ENCODE results near the gene TMEM238. TPM values are rescaled to one million over a fixed set of nuclear protein-coding genes. Genes with fewer than 3 reads are reported as not detected.

TMEM238 gene
- total RNA-seq, 1 experiment from 2014 or later: 7.4 TPM

DNA sequence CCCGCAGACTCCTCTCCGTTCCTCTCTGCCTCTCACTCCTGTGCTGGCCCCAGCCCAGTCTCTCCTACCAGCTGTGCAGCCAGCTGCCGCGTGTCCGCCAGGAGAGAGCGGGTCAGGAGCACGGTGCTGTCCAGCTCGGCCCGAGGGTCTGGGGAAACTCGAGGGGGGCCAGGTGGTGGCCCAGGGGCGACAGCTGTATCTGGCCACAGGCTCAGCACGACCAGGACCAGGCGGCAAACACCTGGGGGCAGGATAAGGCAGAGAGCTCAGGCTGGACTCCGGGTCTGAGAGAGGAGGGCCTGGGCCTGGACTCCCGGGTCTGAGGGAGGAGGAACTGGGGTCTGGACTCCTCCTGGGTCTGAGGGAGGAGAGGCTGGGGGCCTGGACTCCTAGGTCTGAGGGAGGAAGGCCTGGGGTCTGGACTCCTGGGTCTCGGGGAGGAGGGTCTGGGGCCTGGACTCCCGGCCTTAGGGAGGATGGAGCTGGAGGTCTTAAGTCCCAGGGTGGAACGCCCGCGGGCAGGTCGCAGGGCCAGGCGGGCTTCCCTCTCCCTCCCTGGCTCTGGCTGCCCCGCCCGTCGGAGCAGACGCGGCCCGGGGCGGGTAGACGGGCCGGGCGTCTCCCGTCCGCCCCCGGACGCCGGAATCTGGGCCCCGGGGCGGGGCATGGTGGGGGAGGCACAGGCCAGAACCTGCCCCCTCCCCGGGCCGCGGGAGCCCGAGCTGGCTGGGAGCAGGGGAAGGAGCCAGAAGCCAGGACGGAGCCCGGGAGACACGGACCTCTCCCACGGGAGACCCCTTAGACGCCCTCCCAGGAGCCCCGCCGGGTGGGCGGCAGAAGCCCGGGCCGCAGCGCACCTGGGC lies 15.2 kb downstream of the TMEM238 start:
- POLR2A ChIA-PET: interaction anchor here (0.6 kb wide), 2 partner anchors 14 to 144 kb away, joined by 3 read pairs; partner anchors contain the start of gene COX6B2
- no peaks in the 10 kb centered on the region for H3K27me3 ChIP-seq (ENCODE audit: control insufficient read depth, insufficient read depth, low read length)
- peak overlapping the region; percentile 42 to 47 for H3K4me3 ChIP-seq (ENCODE audit: low read depth in 2 of 2, low read length in 2 of 2)
- BruUV-seq (replicated peaks): no TSS peak
- in situ Hi-C loops (cut with HindIII; ENCODE audit: low pct_unique_long_range_greater_than_20kb, low sequenced_read_pairs): no loop called here
- H3K9me3 ChIP-seq (ENCODE audit: control insufficient read depth, insufficient read depth, low read depth, low read length): no peaks in the 10 kb centered on the region
- no peak for DNase-seq (ENCODE audit: low read depth, low spot score)
- intact Hi-C loops (cut with micrococcal nuclease; ENCODE audit: unreplicated experiment): no loop called here
- peak; percentile 56 for ATAC-seq
- TF ChIP-seq SIN3A (IDR thresholded peaks at IDR 0.05; ENCODE audit: borderline replicate concordance, insufficient read depth, low read depth, low read length): peak; percentile 34; the same call in 1 of the 2 replicates
- TF ChIP-seq, protein P1, sequence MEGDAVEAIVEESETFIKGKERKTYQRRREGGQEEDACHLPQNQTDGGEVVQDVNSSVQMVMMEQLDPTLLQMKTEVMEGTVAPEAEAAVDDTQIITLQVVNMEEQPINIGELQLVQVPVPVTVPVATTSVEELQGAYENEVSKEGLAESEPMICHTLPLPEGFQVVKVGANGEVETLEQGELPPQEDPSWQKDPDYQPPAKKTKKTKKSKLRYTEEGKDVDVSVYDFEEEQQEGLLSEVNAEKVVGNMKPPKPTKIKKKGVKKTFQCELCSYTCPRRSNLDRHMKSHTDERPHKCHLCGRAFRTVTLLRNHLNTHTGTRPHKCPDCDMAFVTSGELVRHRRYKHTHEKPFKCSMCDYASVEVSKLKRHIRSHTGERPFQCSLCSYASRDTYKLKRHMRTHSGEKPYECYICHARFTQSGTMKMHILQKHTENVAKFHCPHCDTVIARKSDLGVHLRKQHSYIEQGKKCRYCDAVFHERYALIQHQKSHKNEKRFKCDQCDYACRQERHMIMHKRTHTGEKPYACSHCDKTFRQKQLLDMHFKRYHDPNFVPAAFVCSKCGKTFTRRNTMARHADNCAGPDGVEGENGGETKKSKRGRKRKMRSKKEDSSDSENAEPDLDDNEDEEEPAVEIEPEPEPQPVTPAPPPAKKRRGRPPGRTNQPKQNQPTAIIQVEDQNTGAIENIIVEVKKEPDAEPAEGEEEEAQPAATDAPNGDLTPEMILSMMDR (IDR thresholded peaks at IDR 0.05): no peak
- no peak overlapping the region for H3K27ac ChIP-seq (ENCODE audit: low read length)
- no peaks in the 10 kb centered on the region for H3K36me3 ChIP-seq (ENCODE audit: control insufficient read depth, insufficient read depth, low read length)
- peaks cover 23% of the 10 kb centered on the region for H3K4me1 ChIP-seq (ENCODE audit: control insufficient read depth, insufficient read depth, low read length)
- CTCF ChIA-PET: interaction anchor here (0.6 to 0.8 kb wide), 2 partner anchors 12 to 827 kb away, joined by 3 to 4 read pairs; no protein-coding TSS in a partner anchor

DNA sequence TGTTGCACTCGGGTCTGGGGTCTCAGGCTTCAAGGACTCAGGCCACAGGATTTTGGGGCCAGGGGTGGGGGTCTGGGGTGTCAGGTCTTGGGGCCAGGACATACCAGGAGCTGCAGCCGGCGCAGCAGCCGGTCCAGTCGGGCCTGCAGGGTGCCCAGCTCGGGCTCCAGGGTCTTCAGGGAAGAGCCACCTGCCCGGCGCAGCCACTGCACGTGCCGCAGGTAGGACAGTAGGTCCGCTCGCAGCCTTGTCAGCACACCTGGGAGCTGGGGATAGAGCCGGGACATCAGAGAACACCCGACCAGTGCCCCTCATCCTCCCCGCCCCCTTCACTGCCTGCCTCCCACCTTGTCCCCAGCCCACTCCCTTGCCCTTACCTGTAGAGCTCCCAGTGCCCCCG lies 16.0 kb downstream of the TMEM238 start:
- Histone ChIP-seq H3K27me3 (ENCODE audit: control insufficient read depth, insufficient read depth, low read length) (no peaks in the 10 kb centered on the region), H3K27ac (ENCODE audit: low read length) (no peak overlapping the region), H3K4me3 (ENCODE audit: low read depth in 2 of 2, low read length in 2 of 2) (no peak overlapping the region), H3K4me1 (ENCODE audit: control insufficient read depth, insufficient read depth, low read length) (peaks cover 16% of the 10 kb centered on the region), H3K9me3 (ENCODE audit: control insufficient read depth, insufficient read depth, low read depth, low read length) (no peaks in the 10 kb centered on the region), H3K36me3 (ENCODE audit: control insufficient read depth, insufficient read depth, low read length) (no peaks in the 10 kb centered on the region)
- intact Hi-C loops (cut with micrococcal nuclease; ENCODE audit: unreplicated experiment): no loop called here
- TF ChIP-seq, protein P1 (IDR thresholded peaks at IDR 0.05): no peak
- no peak for TF ChIP-seq SIN3A (IDR thresholded peaks at IDR 0.05; ENCODE audit: borderline replicate concordance, insufficient read depth, low read depth, low read length)
- no peak for TF ChIP-seq POLR2AphosphoS5 (IDR thresholded peaks at IDR 0.05; ENCODE audit: low read depth, low read length)
- TF ChIP-seq, protein P2, sequence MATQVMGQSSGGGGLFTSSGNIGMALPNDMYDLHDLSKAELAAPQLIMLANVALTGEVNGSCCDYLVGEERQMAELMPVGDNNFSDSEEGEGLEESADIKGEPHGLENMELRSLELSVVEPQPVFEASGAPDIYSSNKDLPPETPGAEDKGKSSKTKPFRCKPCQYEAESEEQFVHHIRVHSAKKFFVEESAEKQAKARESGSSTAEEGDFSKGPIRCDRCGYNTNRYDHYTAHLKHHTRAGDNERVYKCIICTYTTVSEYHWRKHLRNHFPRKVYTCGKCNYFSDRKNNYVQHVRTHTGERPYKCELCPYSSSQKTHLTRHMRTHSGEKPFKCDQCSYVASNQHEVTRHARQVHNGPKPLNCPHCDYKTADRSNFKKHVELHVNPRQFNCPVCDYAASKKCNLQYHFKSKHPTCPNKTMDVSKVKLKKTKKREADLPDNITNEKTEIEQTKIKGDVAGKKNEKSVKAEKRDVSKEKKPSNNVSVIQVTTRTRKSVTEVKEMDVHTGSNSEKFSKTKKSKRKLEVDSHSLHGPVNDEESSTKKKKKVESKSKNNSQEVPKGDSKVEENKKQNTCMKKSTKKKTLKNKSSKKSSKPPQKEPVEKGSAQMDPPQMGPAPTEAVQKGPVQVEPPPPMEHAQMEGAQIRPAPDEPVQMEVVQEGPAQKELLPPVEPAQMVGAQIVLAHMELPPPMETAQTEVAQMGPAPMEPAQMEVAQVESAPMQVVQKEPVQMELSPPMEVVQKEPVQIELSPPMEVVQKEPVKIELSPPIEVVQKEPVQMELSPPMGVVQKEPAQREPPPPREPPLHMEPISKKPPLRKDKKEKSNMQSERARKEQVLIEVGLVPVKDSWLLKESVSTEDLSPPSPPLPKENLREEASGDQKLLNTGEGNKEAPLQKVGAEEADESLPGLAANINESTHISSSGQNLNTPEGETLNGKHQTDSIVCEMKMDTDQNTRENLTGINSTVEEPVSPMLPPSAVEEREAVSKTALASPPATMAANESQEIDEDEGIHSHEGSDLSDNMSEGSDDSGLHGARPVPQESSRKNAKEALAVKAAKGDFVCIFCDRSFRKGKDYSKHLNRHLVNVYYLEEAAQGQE (IDR thresholded peaks at IDR 0.05; ENCODE audit: insufficient read depth in 1 of 2, low read depth in 2 of 2, low read length in 1 of 2): no peak
- no peak for TF ChIP-seq TCF7L2 (IDR thresholded peaks at IDR 0.05; ENCODE audit: low read depth, low read length)
- no peak for DNase-seq (ENCODE audit: low read depth, low spot score)
- in situ Hi-C loops (cut with HindIII; ENCODE audit: low pct_unique_long_range_greater_than_20kb, low sequenced_read_pairs): no loop called here
- no TSS peak for BruUV-seq (replicated peaks)
- ATAC-seq: no peak
- ChIA-PET CTCF (interaction anchor here (0.8 kb wide), 1 partner anchor 12 kb away, joined by 4 read pairs; no protein-coding TSS in a partner anchor), POLR2A (interaction anchor here (0.6 kb wide), 1 partner anchor 143 kb away, joined by 3 read pairs; no protein-coding TSS in a partner anchor)
